ENCODE results near the gene WDR91.

WDR91 gene

DNA sequence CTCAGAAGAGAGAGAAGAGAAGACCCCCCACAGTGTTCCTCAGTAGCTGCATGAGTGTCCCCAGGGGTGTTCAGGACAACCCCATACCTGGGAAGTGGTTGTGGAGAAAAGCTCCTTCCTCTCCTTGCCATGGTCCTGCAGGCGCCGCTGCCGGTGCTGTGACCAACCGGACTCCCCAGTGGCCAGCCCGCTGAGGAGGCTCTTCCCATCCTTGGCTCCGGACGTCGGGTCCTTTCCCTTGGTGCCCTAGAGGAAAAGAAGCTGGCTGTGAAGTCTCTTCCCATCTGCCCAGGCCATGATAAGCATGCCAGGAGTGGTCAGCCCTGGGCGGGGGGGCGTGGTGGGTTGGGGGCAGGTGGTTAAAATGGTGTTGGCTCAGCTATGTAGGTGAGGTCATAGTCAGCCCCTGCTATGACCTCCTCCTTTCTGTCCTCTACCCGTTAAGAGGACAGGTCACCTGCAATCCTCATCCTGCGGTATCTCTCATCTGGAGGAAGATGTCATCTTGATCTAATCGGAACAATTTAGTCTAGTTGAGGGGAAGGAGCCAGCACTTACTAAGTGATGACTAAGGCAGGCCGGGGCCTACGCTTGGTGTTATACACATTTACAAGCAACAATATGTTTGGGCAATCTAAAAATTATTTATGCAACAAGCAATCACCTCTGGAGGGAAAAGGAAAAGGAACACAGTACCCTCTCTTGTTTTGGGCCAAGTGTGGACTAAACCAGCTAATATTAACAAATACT lies 13.2 kb downstream of the WDR91 start:
- DNase-seq, result peak in 1 of 2 experiments; percentile 14

DNA sequence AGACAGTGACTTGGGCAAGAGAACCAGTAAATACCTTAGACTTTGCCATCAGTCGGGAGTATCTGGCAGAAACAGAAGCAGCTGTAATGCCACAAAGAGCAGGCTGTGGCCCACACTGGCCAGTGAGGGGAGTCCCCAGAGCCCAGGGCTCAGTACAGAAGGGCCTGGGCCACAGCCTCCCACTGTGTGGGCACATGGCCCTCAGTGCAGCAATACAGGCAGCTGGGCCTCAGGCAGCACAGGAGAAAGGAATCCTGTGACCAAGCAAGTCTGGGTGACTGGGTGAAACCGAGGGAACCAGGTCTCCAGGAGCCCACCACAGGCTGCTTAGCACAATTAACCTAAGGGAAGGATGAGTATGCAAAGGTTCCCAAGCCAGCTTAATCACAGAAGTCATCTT lies 14.0 kb downstream of the WDR91 start:
- peak in 1 of 2 experiments; percentile 11 for DNase-seq

DNA sequence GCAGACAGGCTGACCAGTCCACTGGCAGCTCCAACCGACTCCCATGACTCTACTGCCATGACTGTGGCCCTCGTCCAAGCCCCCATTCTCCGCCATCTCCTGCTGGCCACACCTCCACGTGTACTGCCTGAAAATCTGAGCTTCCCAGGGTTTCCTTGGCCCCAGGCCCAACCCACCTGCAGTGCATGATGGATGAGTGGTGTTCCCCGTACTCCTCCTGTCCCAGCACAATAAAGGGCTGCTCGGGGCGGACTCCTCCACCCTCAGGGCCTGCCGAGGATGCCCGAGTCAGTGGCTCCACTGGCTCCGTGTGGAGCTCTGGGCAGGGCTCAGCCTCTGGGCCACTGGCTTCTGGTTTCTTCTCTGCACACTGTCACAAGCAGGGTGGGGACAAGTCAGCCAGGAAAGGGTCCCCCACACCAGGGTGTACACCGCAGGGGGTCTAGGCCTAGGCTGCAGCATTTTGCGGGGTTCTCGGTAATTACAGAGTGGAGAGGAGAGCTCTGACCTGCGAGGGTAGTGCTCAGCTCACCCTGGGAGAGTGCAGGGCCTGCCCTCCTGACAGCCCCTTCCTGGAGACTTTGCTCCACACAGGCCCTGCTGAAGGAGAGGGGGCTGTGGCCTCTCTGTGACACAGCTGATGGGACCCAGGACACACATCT lies 15.2 kb downstream of the WDR91 start:
- DNase-seq, result no peak

DNA sequence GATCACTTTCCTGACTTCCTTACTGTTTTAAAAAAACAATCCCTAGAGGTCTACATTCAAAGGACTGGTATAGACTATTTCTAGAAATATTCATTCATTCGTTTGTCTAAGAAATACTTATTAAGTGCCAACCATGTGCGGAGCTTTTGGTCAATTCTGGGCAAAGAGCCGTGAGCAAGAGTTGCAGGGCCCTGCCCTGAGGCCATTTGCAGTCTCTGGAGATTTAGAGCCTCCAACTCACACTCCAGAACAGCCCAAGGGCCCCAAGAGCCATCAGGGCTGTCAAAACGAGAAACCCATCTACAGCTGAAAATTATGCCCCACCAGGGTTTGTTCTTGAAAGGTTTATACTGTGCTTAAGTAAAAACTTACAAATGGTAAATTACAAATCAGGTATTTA lies 16.2 kb downstream of the WDR91 start:
- DNase-seq, result peak in 1 of 2 experiments; percentile 11

DNA sequence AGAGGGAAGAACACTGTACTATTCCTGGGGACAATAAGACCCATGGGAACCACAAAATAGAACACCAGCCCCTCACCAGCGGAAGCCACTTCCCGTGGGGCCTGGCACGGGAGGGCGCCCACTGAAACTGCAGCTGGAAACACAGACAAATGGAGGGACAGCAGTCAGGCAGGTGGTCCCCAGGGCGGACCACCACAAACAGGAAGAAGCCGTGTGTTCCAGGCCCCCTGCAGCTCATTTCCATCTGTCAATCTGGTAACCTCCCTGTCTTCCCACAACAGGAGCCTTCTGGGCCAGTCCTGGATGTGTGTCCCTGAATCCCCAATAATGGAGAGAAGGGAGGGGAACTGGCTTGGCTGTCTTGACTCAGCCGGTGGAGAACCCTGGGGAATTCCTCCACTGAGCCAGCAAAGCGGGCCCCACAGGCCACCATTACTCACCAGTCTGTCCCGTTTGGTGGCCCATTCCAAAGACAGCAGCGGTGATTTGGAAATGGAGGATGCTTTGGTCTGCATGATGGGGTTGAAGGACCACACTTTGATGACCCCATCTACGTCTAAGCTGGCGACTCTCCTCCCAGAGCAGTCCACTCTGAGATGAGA lies 16.7 kb downstream of the WDR91 start:
- DNase-seq, result peak in 1 of 2 experiments; percentile 11

DNA sequence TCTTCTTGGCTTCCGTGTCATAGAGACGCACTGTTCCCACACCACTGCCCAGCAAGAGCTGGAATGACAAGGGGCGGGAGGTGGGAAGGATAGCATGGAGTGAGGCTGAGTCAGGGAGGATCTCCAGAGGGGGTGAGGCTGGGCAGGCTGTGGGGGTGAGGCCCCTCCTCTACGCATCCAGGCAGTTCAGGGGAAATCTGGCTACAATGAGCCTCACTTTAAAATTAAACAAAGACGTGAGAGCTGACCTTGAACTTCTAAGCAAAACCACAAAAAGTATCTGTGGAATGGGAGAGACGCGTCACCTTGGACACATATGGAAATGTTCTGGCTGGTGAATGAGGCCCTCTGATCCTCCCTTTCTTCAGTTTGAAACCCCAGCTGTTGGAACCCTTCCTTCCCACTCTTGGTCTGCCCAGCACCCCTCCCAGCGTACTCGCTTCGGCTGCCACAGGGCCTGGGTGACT lies 17.7 kb downstream of the WDR91 start:
- no peak for DNase-seq

DNA sequence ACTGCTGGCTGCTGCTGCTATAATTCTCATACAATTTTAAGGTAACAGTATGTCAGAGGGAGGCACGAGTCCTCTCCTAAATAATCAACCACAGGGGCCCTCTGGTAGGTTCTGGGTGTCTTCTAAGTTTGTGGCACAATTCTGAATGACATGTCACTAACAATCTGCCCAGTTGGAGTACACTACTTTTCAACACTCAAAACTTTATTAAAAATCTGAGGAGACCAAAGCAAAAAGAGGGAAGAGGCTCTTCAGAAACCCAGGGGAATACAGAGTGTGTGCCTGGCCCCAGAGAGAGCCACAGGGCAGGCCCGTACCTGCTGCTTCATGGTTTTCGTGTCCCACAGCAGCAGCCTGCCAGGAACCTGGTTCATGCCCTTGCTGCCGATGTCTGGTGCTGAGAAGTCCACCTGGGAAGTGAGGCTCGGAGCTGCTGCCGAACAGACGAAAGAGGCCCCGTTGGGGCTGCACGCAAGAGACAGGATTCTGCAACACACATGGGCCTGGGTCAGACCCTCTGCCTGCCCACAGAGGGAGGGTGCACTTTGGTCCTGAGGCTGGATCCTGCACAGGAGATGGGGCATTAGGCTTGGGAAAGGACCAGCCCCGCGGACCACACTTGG lies 18.3 kb downstream of the WDR91 start:
- DNase-seq, result no peak

DNA sequence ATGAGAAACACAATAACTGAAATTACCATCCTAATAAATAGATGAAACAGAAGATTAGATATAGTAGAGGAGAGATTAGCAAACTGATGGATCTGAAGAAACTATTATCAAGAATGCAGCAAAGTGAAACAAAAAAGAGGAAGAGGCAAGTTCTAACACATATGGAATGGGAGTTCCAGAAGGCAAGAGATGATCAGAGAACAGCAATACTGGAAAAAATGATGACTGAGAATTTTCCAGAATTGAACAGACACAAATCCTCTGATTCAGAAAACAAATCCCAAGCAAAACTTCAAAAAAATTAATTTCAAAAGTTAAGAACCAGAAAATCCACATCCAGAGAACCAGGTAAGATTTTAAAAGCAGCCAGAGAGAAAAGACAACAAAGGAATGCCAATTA lies 20.6 kb downstream of the WDR91 start:
- no peak for DNase-seq

DNA sequence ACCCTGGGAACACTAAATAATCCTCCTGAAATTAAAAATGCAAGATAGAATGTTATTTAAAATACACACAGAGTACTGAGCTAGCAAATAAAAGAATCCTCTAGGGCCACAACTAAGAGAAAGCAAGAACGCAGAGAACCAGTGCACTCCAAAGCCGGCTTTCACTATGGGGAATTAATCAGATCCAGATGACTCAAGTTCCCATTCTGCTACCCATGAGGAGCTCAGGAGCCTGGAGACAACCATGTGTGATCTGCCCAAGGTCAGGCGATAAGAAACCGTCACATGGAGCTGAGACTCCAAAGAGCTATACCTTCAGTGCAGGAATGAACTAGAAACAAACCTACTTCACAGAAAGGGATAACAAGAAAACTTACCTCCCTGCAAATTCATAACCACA lies 21.4 kb downstream of the WDR91 start:
- no peak for DNase-seq

DNA sequence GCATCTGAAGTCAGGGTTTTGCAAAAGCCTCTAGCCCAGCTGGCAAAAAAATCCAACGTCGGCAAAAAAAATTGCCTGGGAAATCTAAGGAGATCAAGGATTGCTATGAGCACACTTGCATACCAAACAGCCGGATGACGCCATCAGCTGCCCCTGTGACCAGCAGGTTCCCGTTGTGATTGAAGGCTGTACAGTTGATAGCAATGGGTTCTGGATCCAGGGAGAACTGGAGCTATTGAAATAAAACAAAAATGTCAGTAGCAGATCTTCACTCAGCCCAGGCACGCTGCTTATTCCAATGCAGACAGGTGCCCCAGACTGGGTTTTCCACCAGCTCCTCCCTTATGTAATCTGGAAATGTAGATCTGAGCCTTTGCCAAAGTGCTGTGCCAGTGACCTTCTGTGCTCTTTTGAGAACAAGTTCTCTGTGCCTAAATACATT lies 22.1 kb downstream of the WDR91 start:
- DNase-seq, result no peak

DNA sequence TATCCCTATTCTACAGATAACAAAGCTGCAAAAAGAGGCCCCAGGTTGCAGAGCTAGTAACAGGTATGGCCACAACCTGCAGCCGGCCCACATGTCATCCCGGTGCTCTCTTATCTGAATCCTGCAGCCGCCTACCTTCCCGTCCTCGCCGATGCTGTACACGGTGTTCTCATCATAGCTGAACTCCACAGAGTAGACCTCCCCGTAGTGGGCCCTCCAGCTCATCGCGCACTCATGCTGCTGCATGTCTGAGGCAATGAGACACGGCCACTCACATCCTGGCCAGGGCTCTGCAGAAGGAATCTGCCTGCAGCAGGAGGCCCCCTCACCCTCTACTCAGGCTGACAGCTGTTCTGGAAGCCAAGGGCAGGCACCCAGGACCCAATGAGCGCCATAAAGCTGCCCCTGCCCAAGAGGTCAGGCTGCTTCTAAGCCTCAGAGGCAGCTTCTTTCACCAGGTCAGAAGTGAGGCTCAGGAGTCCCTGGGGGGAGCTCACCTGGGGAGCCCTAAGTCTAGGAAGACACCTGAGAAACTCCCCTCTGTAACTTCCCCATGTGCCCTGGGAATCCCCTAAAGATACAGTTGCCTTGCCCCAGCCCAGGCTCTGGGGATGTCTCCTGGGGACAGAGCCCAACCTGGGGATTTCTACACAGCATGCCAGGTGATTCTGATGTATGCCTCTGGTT lies 22.9 kb downstream of the WDR91 start:
- DNase-seq, result no peak

DNA sequence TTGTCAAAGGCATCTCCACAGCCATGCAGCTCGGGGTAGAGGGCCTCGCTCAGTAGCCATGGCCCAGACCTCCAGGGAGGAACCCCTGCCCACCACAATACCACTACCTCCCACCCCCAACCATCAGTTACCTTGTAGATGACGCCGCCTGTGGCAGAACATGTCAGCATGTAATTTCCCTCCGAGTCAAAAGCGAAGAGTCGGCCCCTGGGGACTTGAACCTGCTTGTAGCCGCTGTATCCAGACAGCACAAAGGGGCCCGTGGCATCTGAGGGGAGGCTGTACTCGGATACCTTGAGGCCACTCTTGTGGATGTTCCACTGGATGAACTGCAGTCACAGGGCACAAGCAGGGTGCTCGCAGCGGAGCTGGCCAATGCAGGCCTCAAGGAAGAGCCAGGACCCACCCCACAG lies 24.5 kb downstream of the WDR91 start:
- peak; percentile 28 to 45 for DNase-seq

DNA sequence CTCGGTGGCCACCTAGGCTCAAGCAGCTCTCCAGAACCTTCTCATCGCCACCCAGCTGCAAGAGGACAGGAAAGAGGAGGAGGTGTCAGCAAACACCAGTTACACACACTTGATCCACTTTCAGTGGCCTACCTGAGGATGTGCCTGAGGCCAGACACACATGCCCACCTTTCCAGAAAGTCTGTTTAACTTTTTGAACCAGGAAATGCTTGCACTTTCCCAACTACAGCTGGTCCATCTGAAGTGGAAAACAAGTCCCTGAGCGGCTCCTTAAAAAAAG lies 25.1 kb downstream of the WDR91 start:
- peak in 1 of 2 experiments; percentile 14 for DNase-seq

DNA sequence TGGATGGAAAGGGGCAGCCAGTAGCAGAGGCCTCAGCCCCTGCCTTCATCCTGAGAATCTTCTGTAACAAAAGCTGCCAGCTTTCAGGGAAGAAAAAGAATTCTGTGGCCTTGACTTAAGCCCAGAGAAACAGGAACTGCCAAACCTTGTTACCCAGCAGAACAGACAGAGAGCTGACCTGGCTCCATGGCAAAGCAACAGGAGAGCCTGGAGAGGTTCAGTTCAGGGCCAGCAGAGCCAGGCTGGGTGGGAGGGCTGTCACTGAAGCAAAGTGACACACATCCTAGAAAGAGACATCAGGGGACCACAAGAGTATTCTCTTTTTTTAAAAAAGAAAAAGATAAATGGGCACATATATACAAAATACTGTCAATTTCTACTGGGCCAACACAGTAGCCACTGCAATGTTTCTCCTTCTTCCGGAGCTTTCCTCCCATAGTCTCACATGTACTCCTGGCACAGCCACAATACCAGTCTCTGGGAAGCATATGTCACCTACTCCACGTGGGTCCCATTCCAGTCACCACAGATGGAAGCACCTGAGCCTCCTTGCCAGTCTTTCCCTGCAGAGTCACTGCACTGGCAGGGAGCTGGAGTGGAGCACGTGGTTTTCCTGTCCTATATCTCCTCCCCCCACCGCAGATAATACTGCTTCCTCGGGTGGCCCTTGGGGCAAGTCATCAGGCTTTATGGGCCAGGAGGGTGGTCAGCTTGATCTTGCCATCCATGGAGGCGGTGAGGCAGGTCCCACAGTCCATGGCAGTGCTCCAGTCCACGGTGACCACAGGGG lies 25.7 kb downstream of the WDR91 start:
- peak in 1 of 2 experiments; percentile 6 for DNase-seq

DNA sequence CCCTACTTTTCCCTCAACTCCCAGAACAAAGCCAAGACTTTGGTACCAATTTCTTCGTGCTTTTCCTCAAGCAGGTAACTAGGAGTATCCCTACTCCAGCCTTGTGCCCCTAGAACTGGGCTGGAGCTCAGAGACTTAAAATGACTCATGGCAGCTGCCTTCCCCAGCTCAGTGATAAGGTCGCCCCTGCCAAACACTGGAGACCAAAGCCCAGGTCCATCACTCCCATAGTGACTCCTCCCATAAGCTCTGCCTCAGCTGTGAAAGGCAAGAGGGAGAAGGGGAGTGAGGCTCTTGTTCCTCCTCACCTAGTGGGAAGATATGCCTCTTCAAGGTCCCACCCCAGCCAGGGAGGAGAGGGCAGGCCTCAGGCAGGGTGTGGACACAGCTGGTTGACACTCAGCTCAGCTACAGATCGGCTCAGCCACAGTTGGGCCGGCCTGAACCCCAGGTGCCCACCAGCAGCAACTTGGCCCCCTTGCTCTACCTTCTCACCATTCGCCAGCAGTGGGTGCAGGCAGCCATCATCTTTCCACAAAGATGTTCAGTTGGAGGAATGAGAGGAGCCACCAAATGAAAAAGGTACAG lies 27.0 kb downstream of the WDR91 start:
- peak in 1 of 2 experiments; percentile 13 for DNase-seq

DNA sequence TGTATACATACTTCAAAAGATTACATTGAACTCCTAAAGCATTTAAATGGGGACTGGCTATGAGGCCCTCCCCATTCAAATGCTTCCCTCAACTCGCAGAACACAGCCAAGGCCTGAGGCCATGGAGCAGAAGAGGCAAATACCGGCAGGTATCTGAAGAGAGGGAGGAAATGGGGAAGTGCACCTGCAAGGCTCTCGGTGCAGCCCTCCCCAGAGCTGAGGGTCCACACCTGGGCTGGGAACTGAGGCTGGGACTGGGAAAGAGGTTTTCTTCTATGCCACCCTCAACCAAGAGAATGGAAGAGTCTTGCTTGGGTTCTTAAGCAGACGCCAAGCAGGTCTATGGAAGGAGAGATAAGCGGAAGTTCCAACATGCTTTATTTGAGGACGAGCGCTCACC lies 27.8 kb downstream of the WDR91 start:
- no peak for DNase-seq

DNA sequence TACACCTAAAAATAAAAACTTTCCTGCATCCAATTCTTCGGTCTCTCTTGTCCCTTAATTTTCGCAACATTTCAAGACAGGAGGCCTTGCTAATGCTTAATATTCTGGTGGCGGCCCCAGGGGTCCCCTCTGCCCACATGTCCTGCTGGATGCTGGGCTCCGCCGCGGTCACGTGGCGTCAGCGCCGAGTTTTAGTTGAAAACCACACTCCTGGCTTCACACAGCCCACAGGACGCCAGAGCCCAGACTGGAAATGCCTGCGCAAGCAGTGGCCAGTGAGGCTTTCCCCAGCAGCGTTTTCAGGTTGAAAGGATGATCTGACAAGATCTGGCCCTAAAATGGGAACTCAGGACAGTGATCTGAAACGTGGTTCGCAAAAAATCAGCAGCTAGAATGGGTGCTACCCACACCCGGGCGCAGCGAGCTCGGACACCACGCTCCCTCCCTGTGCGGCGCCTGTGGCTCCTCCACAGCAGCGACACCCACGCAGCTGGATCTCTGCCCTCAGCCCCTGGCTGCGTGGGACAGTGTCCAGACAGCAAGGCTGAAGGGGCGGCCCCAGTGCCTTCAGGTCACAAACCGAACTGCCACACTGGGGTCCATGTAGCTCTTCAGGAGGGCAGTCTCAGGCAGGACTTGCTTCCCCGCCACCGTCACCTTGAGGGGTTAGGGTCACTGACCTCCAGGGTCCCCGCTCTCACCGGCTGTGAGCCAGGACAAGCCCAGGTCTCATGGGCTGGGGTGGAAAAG lies 29.2 kb downstream of the WDR91 start:
- DNase-seq, result peak in 1 of 2 experiments; percentile 13

DNA sequence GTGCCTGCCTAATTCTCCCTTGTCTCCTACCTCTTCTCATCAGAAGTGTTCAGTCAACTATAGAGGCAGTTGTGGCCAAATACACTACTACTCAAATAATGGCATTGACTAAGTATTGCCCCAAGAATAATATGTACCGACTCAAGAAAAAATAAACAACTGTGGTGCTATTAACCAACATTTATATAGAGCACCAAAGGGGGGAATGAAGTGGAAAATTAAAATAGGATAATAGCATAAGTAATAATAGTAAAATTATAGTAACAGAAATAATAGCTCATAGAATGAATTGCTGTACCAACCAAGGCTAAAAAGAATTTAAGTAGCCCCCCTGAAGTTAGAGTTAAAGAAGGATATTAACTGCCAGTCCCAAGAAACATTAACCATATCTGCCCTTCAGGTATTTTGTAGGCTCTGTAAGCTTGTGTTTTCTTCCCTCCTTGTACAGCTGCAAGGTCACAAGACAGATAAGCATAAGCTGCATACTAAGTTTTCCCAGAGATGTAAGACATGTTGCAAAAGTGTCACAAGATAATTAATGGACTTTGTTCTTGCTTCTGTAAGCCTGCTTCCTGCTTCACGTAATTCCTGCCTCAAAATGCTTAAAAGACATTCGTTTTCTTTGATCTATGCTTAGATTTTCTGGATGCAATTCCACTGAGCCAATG lies 29.9 kb downstream of the WDR91 start:
- no peak for DNase-seq

DNA sequence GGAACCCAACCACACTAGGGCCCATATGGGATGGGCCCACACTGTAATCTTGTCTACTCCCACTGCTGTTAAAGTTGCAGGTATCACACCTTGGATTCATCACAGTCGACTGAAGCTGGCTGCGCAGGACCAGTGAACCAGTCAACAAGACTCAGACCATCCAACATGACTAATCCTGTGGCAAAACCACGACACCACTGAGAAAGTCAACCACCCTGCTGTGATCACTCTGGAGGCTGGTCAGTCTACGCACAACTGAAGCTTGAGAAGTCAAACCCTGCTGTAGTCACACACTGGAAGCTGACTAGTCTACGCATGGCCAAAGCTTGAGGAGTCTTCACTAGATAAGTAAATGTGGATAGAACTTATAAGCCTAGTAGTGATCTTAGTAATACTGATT lies 31.2 kb downstream of the WDR91 start:
- DNase-seq, result peak; percentile 22 to 32

DNA sequence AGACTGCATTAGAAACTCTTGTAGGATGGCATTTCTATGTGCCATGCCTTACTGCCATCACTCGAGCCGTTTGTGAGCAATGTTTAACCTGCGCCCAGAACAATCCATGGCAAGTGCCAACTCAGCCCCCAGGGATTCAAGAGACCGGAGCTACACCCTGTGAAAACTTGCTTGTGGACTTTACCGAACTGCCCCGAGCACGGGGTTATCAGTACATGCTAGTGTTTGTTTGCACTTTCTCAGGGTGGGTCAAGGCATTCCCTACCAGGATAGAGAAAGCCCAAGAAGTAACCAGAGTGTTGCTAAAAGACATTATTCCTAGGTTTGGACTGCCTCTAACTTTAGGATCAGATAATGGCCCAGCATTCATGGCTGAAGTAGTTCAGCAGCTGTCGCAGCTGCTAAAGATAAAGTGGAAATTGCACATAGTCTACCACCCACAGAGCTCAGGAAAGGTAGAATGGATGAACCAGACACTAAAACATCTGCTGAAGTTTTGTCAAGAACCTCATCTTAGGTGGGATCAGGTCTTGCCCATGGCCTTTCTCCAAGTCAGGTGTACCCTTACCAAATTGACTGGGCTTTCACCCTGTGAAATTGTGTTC lies 31.9 kb downstream of the WDR91 start:
- peak; percentile 7 to 10 for DNase-seq
